ENCODE measurements around the gene SHF. TPM values are rescaled to one million over a fixed set of nuclear protein-coding genes. Genes with fewer than 3 reads are reported as not detected.

Gene SHF
- total RNA-seq, 4 donors from 2014 or later = 6.0 to 19.4 (median 13.0) TPM

- no peak overlapping the region for H3K4me3 ChIP-seq (ENCODE audit: low read depth, poor library complexity, severe bottlenecking)
- 95 to 97% methylated on average over 10 of the region's 10 CpGs for WGBS, 2 donors
- no peak for DNase-seq (ENCODE audit: low spot score in 2 of 2)
- intact Hi-C loops (cut with DNase I; ENCODE audit: low total_unique reads) = no loop called here
- no peak for TF ChIP-seq POLR2A (IDR thresholded peaks at IDR 0.05)
- TF ChIP-seq CTCF (IDR thresholded peaks at IDR 0.05) = no peak
Observed at GRCh38 chr15:45120081-45120972, 67.4 kb downstream of the SHF start.

- TF ChIP-seq POLR2A (IDR thresholded peaks at IDR 0.05) (no peak), CTCF (IDR thresholded peaks at IDR 0.05) (no peak)
- WGBS, 2 donors = 84 to 86% methylated on average over 5 of the region's 5 CpGs
- DNase-seq (ENCODE audit: low spot score in 2 of 2) = no peak
- intact Hi-C loops (cut with DNase I; ENCODE audit: low total_unique reads) = no loop called here
- no peak overlapping the region for H3K4me3 ChIP-seq (ENCODE audit: low read depth, poor library complexity, severe bottlenecking)
Observed at GRCh38 chr15:45118996-45119395, 68.8 kb downstream of the SHF start.

GRCh38 chr15:45118131-45118588, 69.6 kb downstream of the SHF start:
- 0 to 1% methylated on average over 14 of the region's 14 CpGs for WGBS, 2 donors
- intact Hi-C loops (cut with DNase I; ENCODE audit: low total_unique reads) = no loop called here
- H3K4me3 ChIP-seq (ENCODE audit: low read depth, poor library complexity, severe bottlenecking) = no peak overlapping the region
- DNase-seq (ENCODE audit: low spot score in 2 of 2) = peak; percentile 82 to 95
- TF ChIP-seq CTCF (IDR thresholded peaks at IDR 0.05) = peak in 1 of 3 donors; percentile 64
- no peak for TF ChIP-seq POLR2A (IDR thresholded peaks at IDR 0.05)

- 30 to 36% methylated on average over 33 of the region's 33 CpGs for WGBS, 2 donors
- no peak overlapping the region for H3K4me3 ChIP-seq (ENCODE audit: low read depth, poor library complexity, severe bottlenecking)
- no peak for DNase-seq (ENCODE audit: low spot score in 2 of 2)
Observed at GRCh38 chr15:45117308-45118130, 70.2 kb downstream of the SHF start.

More at GRCh38 chr15:45117308-45118130, 70.2 kb downstream of the SHF start:
- intact Hi-C loops (cut with DNase I; ENCODE audit: low total_unique reads) = no loop called here
- TF ChIP-seq CTCF (IDR thresholded peaks at IDR 0.05) (no peak), POLR2A (IDR thresholded peaks at IDR 0.05) (no peak)

Other genes starting within 250 kb of the SHF start
- gene TERB2, start 231.3 kb downstream of the SHF start, total RNA-seq = not detected
- gene SORD, start 164.8 kb downstream of the SHF start, total RNA-seq = 10 to 100 TPM; 54.3 to 87.9 (median 83.9) TPM
- 10 to 100 TPM in 1 of 4 donors, 1 to 10 TPM in 3; 3.5 to 11.0 (median 3.9) TPM for gene DUOX2, start 73.8 kb downstream of the SHF start, total RNA-seq
- not detected for gene DUOXA2, start 73.6 kb downstream of the SHF start, total RNA-seq
- 100 to 1,000 TPM in 2 of 4 donors, 10 to 100 TPM in 2; 58.1 to 112 (median 99.0) TPM for gene DUOXA1, start 58.1 kb downstream of the SHF start, total RNA-seq
- gene DUOX1, start 58.0 kb downstream of the SHF start, total RNA-seq = 100 to 1,000 TPM in 2 of 4 donors, 10 to 100 TPM in 2; 90.1 to 162 (median 114) TPM
- gene SLC28A2, start 64.3 kb upstream of the SHF start, total RNA-seq = not detected
- gene GATM, start 190.6 kb upstream of the SHF start, total RNA-seq = 100 to 1,000 TPM; 120 to 178 (median 159) TPM